NT2/D1 (cell line): Measurements from ENCODE around the gene TATDN3.
"Not testable (repeated sequence)": the region's sequence is repeated elsewhere in the genome, so short reads cannot be mapped to it uniquely, and the experiment has no call there.

Experiments
- DNase-seq: peaks from one replicate; pipeline ENCODE4 v3.0.0-alpha.2; 2011; ENCODE audit warnings: low read depth, low spot score
- H3K27me3 ChIP-seq: 2 replicates; pipeline ENCODE4 v1.6.0; 2011; ENCODE audit warnings: mild to moderate bottlenecking; ENCODE audit not compliant: insufficient read length, insufficient read depth
- H3K36me3 ChIP-seq: 2 replicates; pipeline ENCODE4 v1.6.1; 2011; ENCODE audit warnings: mild to moderate bottlenecking, low read length, mixed read lengths; ENCODE audit not compliant: insufficient read depth, insufficient read length
- H3K4me1 ChIP-seq: 2 replicates; pipeline ENCODE4 v1.5.1; 2011; ENCODE audit not compliant: insufficient read depth, insufficient read length
- H3K4me3 ChIP-seq: 2 replicates; pipeline ENCODE4 v1.5.1; 2011; ENCODE audit warnings: low read depth; ENCODE audit not compliant: insufficient read length
- H3K9ac ChIP-seq: 2 replicates; pipeline ENCODE4 v1.6.0; 2011; ENCODE audit warnings: low read depth; ENCODE audit not compliant: insufficient read length
- H3K9me3 ChIP-seq: 2 replicates; pipeline ENCODE4 v1.5.1; 2011; ENCODE audit warnings: mild to moderate bottlenecking, low read length; ENCODE audit not compliant: insufficient read depth
- SUZ12 ChIP-seq: IDR thresholded peaks from 2 replicates; pipeline ENCODE4 v1.6.1; 2011; ENCODE audit not compliant: insufficient read length, insufficient read depth; ENCODE audit errors: extremely low read depth
- YY1 ChIP-seq: IDR thresholded peaks from 2 replicates; pipeline ENCODE4 v1.6.1; 2011; ENCODE audit not compliant: insufficient read length, insufficient read depth
- ZNF274 ChIP-seq: IDR thresholded peaks from 2 replicates; pipeline ENCODE4 v1.6.1; 2011; ENCODE audit warnings: mild to moderate bottlenecking, low read depth, low read length

TATDN3 gene

DNA sequence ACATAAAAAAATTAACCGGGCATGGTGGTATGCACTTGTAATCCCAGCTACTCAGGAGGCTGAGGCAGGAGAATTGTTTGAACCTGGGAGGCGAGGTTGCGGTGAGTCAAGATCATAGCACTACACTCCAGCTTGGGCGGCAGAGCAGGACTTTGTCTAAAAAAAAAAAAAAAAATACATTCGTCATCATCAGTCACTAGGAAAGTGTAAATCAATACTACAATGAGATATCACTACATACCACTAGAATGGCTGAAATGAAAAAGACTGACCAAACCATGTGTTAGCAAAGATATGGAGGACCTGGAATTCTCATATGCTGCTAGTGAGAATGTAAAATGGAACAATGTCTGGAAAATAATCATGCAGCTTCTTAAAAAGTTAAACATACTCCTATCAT lies 46.5 kb downstream of the TATDN3 start:
- Histone ChIP-seq H3K4me1 (no peaks in the 10 kb centered on the region), H3K9me3 (no peaks in the 10 kb centered on the region), H3K36me3 (no peaks in the 10 kb centered on the region), H3K9ac (no peak overlapping the region), H3K27me3 (no peaks in the 10 kb centered on the region), H3K4me3 (no peak overlapping the region)
- DNase-seq = no peak
- TF ChIP-seq ZNF274 = no peak
- no peak for TF ChIP-seq YY1
- no peak for TF ChIP-seq SUZ12

DNA sequence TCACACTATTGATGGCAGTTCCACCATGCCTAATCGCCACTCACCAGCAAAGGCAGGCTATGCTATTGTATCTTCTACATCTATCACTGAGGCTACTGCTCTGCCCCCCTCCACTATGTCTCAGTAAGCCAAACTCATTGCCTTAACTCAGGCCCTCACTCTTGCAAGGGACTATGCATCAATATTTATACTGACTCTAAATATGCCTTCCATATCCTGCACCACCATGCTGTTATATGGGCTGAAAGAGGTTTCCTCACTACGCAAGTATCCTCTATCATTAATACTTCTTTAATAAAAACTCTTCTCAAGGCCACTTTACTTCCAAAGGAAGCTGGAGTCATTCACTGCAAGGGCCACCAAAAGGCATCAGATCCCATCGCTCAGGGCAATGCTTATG lies 52.8 kb downstream of the TATDN3 start:
- not testable (repeated sequence) for H3K4me1 ChIP-seq, DNase-seq, H3K36me3 ChIP-seq, H3K9ac ChIP-seq, H3K27me3 ChIP-seq, H3K9me3 ChIP-seq, H3K4me3 ChIP-seq

DNA sequence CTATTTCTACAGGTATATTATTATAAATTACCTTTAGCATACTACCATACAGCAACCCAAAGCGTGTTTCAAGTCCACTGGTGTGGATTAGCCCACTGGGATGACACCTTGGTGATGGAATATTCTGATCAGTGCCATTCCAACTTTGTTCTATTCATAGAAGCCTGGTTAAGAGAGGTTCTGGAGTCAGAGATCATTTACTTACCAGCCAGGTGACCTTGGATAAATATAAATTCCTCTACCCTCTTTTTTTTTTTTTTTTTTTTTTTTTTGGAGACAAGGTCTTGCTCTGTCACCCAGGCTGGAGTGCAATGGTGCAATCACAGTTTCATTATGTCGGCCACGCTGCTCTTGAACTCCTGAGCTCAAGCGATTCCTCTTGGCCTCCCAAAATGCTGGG lies 55.9 kb downstream of the TATDN3 start, which contains the start of gene SPATA45:
Gene SPATA45 (minus strand): TSS at position 101 of the 400 bp plus-strand sequence. CDS start 11,500 bp downstream, outside the sequence.
- peaks cover 9% of the 10 kb centered on the region; the same call in 1 of the 2 replicates for H3K9me3 ChIP-seq
- no peak for TF ChIP-seq ZNF274
- TF ChIP-seq SUZ12 = no peak
- no peak for TF ChIP-seq YY1
- H3K36me3 ChIP-seq = no peaks in the 10 kb centered on the region
- H3K9ac ChIP-seq = no peak within 1 kb of the TSS
- no peaks in the 10 kb centered on the region for H3K4me1 ChIP-seq
- H3K4me3 ChIP-seq = no peak within 1 kb of the TSS
- no peaks in the 10 kb centered on the region for H3K27me3 ChIP-seq
- DNase-seq = no peak

DNA sequence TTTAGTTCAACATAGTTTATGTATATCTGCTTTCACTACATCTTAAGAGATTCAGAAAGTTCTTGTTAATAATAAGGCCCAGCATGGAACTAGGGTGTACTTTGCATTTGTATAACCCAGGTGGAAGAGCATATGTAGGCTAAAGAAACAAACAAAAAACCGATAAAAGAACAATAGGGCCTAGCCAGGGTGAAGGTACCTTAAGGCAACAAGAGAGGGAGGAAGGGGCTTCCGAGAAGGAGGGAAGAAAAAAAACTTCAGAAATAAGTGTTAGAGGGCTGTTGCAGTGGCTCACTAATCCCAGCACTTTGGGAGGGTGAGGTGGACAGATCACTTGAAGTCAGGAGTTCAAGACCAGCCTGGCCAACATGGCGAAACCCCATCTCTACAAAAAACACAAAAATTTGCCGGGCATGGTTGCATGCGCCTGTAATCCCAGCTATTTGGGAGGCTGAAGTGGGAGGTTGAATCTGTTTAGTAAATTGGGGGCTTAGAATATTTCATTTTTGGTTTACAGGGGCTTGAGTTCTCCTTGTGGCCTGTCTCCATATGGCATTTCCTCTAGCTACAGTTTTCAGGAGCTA lies 60.5 kb downstream of the TATDN3 start:
- TF ChIP-seq YY1 = no peak
- TF ChIP-seq SUZ12 = no peak
- no peak for TF ChIP-seq ZNF274
- Histone ChIP-seq H3K9me3 (no peaks in the 10 kb centered on the region), H3K36me3 (no peaks in the 10 kb centered on the region), H3K27me3 (no peaks in the 10 kb centered on the region), H3K4me1 (peaks cover 2% of the 10 kb centered on the region), H3K9ac (no peak overlapping the region), H3K4me3 (no peak overlapping the region)
- peak; percentile 63 for DNase-seq

DNA sequence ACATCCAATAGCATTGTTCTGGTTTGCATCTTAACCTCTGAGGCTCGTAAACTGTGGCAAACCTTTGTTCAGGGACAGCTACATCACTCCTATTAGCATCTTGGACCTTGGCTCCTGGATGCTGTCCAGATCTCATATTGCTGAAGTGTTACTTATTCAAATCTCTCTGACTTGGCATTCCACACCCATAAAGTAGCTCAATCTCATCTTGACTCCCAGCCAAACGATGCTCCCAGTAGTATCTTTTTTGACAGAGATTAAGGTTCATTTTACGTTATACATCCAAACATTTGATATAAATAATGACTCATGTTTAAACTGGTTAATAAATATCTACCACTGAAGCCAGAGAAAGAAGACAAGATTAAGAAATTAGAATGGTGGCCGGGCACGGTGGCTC lies 62.0 kb downstream of the TATDN3 start:
- Histone ChIP-seq H3K36me3 (no peaks in the 10 kb centered on the region), H3K4me3 (no peak overlapping the region), H3K9me3 (no peaks in the 10 kb centered on the region), H3K9ac (no peak overlapping the region), H3K4me1 (peaks cover 2% of the 10 kb centered on the region), H3K27me3 (no peaks in the 10 kb centered on the region)
- DNase-seq = no peak
- TF ChIP-seq ZNF274 (no peak), YY1 (no peak), SUZ12 (no peak)

DNA sequence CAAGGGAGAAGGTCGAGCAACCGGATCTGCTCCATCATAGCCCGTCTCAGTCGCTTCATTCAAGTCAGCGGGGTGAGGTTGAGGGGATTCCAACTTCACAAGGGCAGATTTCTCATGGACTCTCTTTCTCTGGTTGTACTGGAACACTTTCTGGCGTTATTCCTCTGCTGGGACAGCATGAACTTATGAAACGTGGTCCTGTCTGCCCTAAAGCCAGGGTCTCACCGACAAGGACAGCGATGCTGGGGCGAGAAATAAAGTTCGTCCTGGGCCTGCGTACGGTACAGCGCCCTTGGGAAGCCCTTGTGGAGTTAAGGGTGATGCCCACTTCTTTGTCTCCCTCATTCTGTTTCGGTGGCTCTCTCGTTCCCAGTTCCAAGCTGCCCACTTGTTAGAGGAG lies 65.1 kb downstream of the TATDN3 start:
- Histone ChIP-seq H3K9me3 (no peaks in the 10 kb centered on the region), H3K9ac (peak overlapping the region; percentile 90), H3K4me3 (peak overlapping the region; percentile 100), H3K36me3 (peaks cover 19% of the 10 kb centered on the region), H3K27me3 (no peaks in the 10 kb centered on the region), H3K4me1 (peaks cover 2% of the 10 kb centered on the region)
- no peak for TF ChIP-seq SUZ12
- no peak for TF ChIP-seq ZNF274
- TF ChIP-seq YY1 = no peak
- no peak for DNase-seq

DNA sequence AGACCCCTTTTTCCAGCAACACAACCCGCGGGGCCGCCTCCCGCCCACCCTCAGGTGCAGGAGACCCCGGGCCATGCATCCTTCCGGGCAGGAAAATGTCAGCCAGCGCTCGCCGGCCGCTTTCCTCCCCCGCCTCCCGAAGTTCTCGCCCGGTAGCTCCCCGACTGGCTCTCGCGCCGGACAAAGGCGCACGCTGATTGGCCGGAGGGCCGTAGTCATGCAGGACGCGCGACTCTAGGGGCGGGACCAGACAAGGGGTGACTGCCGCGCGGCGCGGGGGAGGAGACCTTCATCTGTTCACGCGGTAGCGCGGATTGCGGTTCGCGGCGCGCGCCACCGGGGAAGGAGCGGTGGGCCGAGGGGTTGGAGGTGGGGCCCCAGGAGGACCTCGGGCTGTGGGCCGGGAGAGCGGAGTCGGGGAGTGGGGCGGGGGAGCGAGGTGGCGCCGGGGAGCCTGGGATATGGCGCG lies 66.3 kb downstream of the TATDN3 start, which contains the start of gene FLVCR1:
Gene FLVCR1 (plus strand): TSS at position 284 of the 469 bp plus-strand sequence. CDS start 178 bp downstream, at position 462.
- TF ChIP-seq SUZ12 (no peak), ZNF274 (no peak), YY1 (no peak)

More for the DNA sequence above, 66.3 kb downstream of the TATDN3 start, which contains the start of gene FLVCR1:
- H3K36me3 ChIP-seq = peaks cover 24% of the 10 kb centered on the region
- peak within 1 kb of the TSS; percentile 100 for H3K4me3 ChIP-seq
- DNase-seq = peak; percentile 98
- no peaks in the 10 kb centered on the region for H3K9me3 ChIP-seq
- peaks cover 2% of the 10 kb centered on the region for H3K4me1 ChIP-seq
- H3K27me3 ChIP-seq = no peaks in the 10 kb centered on the region
- H3K9ac ChIP-seq = peak within 1 kb of the TSS; percentile 100
